SH-SY5Y (cell line): ENCODE measurements around the gene PTPRJ.

Source experiments
- GATA2 ChIP-seq: IDR thresholded peaks from 2 replicates; pipeline ENCODE4 v1.6.1; 2011; ENCODE audit warnings: mild to moderate bottlenecking, low read depth, low read length
- GATA3 ChIP-seq: IDR thresholded peaks from 2 replicates; pipeline ENCODE4 v1.6.1; 2011; ENCODE audit warnings: low read depth, mild to moderate bottlenecking, low read length, moderate library complexity

GRCh38 chr11:47977623-47978022 is 2.7 kb upstream of the PTPRJ start:
- TF ChIP-seq GATA2 (no peak), GATA3 (no peak)
